PC-9 (cell line): ENCODE results near the gene RANGAP1. TPM values are rescaled to one million over a fixed set of nuclear protein-coding genes. Genes with fewer than 3 reads are reported as not detected.

Source experiments
- BruUV-seq: library from RNA; stranded (reverse); fragments of 400-500 nt; replicated peaks from 2 replicates; lab custom pipeline; 2021; lab: Mats Ljungman, UMichigan
- CTCF ChIA-PET: fragments of 300-600 bp; sonication (Branson Sonifier 250); formaldehyde crosslinking; loops from one replicate; lab custom pipeline; 2022; ENCODE audit warnings: antibody characterized with exemption; lab: Charles Lee
- POLR2A ChIA-PET: fragments of 300-600 bp; sonication (Branson Sonifier 250); formaldehyde crosslinking; loops from one replicate; lab custom pipeline; 2022; ENCODE audit warnings: antibody characterized with exemption; ENCODE audit not compliant: unreplicated experiment; lab: Charles Lee
- DNase-seq, 2 experiments: peaks; one replicate each; pipeline versions ENCODE4 v3.0.0 to v3.0.0-alpha.2; 2015 to 2022; ENCODE audit warnings: mixed read lengths in 1 of 2
- H2AFZ ChIP-seq: fragments of 200-600 bp; sonication (generic); 2 replicates; pipeline ENCODE4 v1.8.1; 2017; ENCODE audit warnings: antibody characterized with exemption
- H3F3A ChIP-seq: fragments of 200-600 bp; sonication (generic); 2 replicates; pipeline ENCODE4 v1.8.1; 2017; ENCODE audit warnings: antibody characterized with exemption, mild to moderate bottlenecking, low read depth; ENCODE audit not compliant: insufficient read depth
- H3K27ac ChIP-seq: fragments of 200-600 bp; sonication (generic); 2 replicates; pipeline ENCODE4 v1.6.1; 2016; ENCODE audit warnings: mixed run types
- H3K27me3 ChIP-seq: fragments of 200-600 bp; sonication (generic); 2 replicates; pipeline ENCODE4 v1.6.1; 2016; ENCODE audit warnings: low read depth, mixed run types; ENCODE audit not compliant: insufficient read depth
- H3K36me3 ChIP-seq: fragments of 200-600 bp; sonication (generic); 2 replicates; pipeline ENCODE4 v1.6.1; 2016; ENCODE audit warnings: low read depth, mixed run types
- H3K4me1 ChIP-seq: fragments of 200-600 bp; sonication (generic); replicated peaks from 2 replicates; pipeline ENCODE4 v1.6.1; 2016; ENCODE audit warnings: mixed run types; ENCODE audit not compliant: insufficient read depth
- H3K4me2 ChIP-seq: fragments of 200-600 bp; sonication (generic); 2 replicates; pipeline ENCODE4 v1.6.1; 2017; ENCODE audit warnings: mixed run types
- H3K4me3 ChIP-seq: fragments of 200-600 bp; sonication (generic); 2 replicates; pipeline ENCODE4 v1.6.1; 2016; ENCODE audit warnings: mixed run types
- H3K79me2 ChIP-seq: fragments of 200-600 bp; sonication (generic); 2 replicates; pipeline ENCODE4 v1.6.1; 2017; ENCODE audit warnings: low read depth, mixed run types
- H3K9me2 ChIP-seq: fragments of 200-600 bp; sonication (generic); 2 replicates; pipeline ENCODE4 v1.8.1; 2017; ENCODE audit warnings: mild to moderate bottlenecking; ENCODE audit not compliant: insufficient read depth
- H3K9me3 ChIP-seq: fragments of 200-600 bp; sonication (generic); 2 replicates; pipeline ENCODE4 v1.8.1; 2016; ENCODE audit warnings: low read depth; ENCODE audit not compliant: insufficient read depth
- H4K20me1 ChIP-seq: fragments of 200-600 bp; sonication (generic); 2 replicates; pipeline ENCODE4 v1.8.1; 2017; ENCODE audit not compliant: insufficient read depth
- EZH2 ChIP-seq: fragments of 200-600 bp; sonication (generic); IDR thresholded peaks from 2 replicates; pipeline ENCODE4 v1.8.0; 2017; ENCODE audit warnings: antibody characterized with exemption, low read depth
- intact Hi-C: fragments of 100-400 bp; cut with micrococcal nuclease; formaldehyde crosslinking; loops from one replicate; pipeline ENCODE4 v1.10.0; 2022; ENCODE audit not compliant: unreplicated experiment
- microRNA-seq: library from miRNA; unstranded; fragments of <30 nt; microRNA quantifications from one replicate; pipeline ENCODE4 v1.2.0, GENCODE V29; 2021; ENCODE audit warnings: borderline number of aligned reads, borderline replicate concordance
- total RNA-seq: library from RNA; stranded (reverse); gene quantifications from 2 replicates; pipeline ENCODE4 v1.2.3, GENCODE V29; 2021
- TF ChIP-seq, protein P1 (sequence below): fragments of 200-600 bp; sonication (generic); conservative IDR thresholded peaks from 2 replicates; pipeline ENCODE4 v1.6.1; 2017; ENCODE audit warnings: mixed run types, antibody characterized with exemption, mild to moderate bottlenecking, moderate library complexity

Gene RANGAP1
- total RNA-seq, 1 experiment from 2014 or later, result 142 TPM

DNA sequence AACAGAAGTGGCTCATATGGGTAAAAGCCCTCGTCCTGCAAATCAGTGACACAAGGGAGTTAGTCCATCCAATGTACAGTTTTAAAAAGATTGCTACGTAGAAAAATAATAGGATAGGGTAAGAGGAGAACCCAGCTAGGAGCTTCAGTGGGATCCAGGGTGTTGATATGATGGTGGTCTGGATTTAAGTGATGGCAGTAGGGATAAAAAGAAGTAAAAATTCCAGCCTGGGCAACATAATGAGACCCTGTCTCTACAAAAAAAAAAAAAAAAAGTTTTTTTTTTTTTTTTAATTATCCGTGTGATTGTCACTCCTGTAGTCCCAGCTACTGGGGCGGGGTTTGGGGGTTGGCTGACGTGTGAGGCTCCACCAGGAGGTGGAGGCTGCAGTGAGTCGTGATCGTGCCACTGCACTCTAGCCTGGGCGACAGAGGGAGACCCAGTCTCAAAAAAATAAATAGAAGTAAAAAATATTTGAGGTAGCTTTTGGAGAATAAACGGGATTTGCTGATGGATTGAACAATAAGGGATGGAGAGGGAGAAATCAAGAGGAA is 87.9 kb downstream of the RANGAP1 start:
- Histone ChIP-seq H3K9me2 (no peaks in the 10 kb centered on the region), H3K4me1 (peaks cover 38% of the 10 kb centered on the region), H3K9me3 (no peaks in the 10 kb centered on the region), H3K79me2 (no peaks in the 10 kb centered on the region), H2AFZ (peak overlapping the region; percentile 98), H3F3A (peaks cover 43% of the 10 kb centered on the region), H3K4me2 (peak overlapping the region; percentile 99), H3K27ac (no peak overlapping the region), H4K20me1 (no peaks in the 10 kb centered on the region), H3K4me3 (peak overlapping the region; percentile 82), H3K36me3 (no peaks in the 10 kb centered on the region), H3K27me3 (no peaks in the 10 kb centered on the region)
- DNase-seq, result peak; percentile 45 to 62
- TF ChIP-seq, protein P1, sequence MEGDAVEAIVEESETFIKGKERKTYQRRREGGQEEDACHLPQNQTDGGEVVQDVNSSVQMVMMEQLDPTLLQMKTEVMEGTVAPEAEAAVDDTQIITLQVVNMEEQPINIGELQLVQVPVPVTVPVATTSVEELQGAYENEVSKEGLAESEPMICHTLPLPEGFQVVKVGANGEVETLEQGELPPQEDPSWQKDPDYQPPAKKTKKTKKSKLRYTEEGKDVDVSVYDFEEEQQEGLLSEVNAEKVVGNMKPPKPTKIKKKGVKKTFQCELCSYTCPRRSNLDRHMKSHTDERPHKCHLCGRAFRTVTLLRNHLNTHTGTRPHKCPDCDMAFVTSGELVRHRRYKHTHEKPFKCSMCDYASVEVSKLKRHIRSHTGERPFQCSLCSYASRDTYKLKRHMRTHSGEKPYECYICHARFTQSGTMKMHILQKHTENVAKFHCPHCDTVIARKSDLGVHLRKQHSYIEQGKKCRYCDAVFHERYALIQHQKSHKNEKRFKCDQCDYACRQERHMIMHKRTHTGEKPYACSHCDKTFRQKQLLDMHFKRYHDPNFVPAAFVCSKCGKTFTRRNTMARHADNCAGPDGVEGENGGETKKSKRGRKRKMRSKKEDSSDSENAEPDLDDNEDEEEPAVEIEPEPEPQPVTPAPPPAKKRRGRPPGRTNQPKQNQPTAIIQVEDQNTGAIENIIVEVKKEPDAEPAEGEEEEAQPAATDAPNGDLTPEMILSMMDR, result no peak; the same call in 1 of the 2 replicates
- TF ChIP-seq EZH2, result no peak
- intact Hi-C loops, result no loop called here
- no TSS peak for BruUV-seq
- ChIA-PET POLR2A (interaction anchor here (0.6 kb wide), 1 partner anchor 19 kb away, joined by 4 read pairs; no protein-coding TSS in a partner anchor), CTCF (interaction anchor here (1.2 to 2.1 kb wide), 2 partner anchors 39 to 183 kb away, joined by 9 to 10 read pairs; partner anchors contain the start of gene TEF)

DNA sequence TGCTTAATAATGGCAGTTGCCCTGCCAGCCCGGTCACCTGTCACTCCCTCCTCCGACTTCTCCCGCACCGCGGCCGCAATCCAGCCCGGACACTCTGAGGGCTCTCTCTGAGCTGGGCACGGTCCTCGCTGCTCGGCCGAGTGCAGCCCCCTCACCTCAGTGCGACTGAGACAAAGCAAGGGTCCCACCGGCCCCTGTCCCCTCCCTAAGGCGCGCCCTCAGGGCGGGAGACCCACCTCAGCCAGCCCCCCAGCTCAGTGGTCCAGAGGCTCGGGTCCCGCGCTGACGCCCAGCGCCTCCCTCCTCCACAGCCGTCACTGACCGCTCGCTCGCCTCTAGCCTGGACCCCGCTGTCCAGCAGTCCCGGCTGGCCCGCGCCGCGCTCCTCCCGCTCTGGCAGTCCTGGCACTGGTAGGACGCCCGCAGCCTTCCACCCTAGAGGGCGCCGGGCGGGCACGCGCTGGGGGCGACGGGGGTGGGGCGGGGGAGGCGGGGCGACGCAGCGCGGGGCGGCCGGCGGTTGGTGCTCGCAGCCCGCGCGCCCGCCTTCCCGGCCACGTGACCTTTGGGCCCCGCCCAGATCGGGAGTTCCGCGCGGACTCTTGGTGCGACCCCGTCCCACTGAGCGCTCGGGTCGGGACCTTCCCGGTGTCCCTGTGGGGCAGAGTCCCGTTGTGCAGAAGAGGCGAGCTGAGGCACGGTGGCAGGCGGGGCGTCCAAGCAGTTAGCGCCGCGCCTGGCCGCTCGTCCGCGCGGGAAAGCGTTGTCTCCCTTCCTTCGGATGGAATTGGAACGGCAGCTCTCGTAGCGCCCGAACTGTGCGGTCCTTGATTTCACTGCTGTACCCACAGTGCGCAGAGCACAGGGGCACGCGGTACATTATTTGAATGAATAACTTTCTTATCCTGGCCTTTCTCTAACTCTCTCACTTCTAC is 88.7 kb downstream of the RANGAP1 start:
- Histone ChIP-seq H3K36me3 (no peaks in the 10 kb centered on the region), H3K9me2 (no peaks in the 10 kb centered on the region), H3K9me3 (no peaks in the 10 kb centered on the region), H3K27me3 (no peaks in the 10 kb centered on the region), H3F3A (peaks cover 43% of the 10 kb centered on the region), H3K4me2 (peak overlapping the region; percentile 99), H3K79me2 (no peaks in the 10 kb centered on the region), H4K20me1 (no peaks in the 10 kb centered on the region), H3K27ac (no peak overlapping the region), H3K4me1 (peaks cover 38% of the 10 kb centered on the region), H2AFZ (peak overlapping the region; percentile 98), H3K4me3 (peak overlapping the region; percentile 82)
- intact Hi-C loops, result no loop called here
- no TSS peak for BruUV-seq
- TF ChIP-seq, protein P1, result no peak
- TF ChIP-seq EZH2, result no peak
- peak; percentile 62 to 79 for DNase-seq
- ChIA-PET CTCF (interaction anchor here (0.6 to 2.1 kb wide), 2 partner anchors 40 to 114 kb away, joined by 5 to 10 read pairs; no protein-coding TSS in a partner anchor), POLR2A (interaction anchor here (0.6 kb wide), 1 partner anchor 19 kb away, joined by 4 read pairs; no protein-coding TSS in a partner anchor)

Small RNAs within 50 kb of the gene (microRNA-seq; reads per million reads assigned to microRNA genes)
- gene MIR6889, result not detected

Other genes starting within 250 kb of the RANGAP1 start
- 53.4 and 64.3 TPM in 2 replicates for gene EP300, start 193.6 kb downstream of the RANGAP1 start, total RNA-seq
- 21.2 and 22.3 TPM in 2 replicates for gene L3MBTL2, start 80.9 kb downstream of the RANGAP1 start, total RNA-seq
- 0.63 and 0.74 TPM in 2 replicates for gene CHADL, start 45.3 kb downstream of the RANGAP1 start, total RNA-seq
- 54.5 and 62.7 TPM in 2 replicates for gene ZC3H7B, start 15.3 kb upstream of the RANGAP1 start, total RNA-seq
- 19.4 and 28.2 TPM in 2 replicates for gene TEF, start 95.8 kb upstream of the RANGAP1 start, total RNA-seq
- gene TOB2, start 160.6 kb upstream of the RANGAP1 start, total RNA-seq, result 50.0 and 57.4 TPM in 2 replicates
- 49.1 and 62.9 TPM in 2 replicates for gene PHF5A, start 182.5 kb upstream of the RANGAP1 start, total RNA-seq
- gene ACO2, start 182.9 kb upstream of the RANGAP1 start, total RNA-seq, result 76.7 and 80.0 TPM in 2 replicates